PC-9 (cell line): ENCODE measurements around the gene TRPM6.

Source experiments
- EZH2 ChIP-seq: fragments of 200-600 bp; sonication (generic); IDR thresholded peaks from 2 replicates; pipeline ENCODE4 v1.8.0; 2017; ENCODE audit warnings: antibody characterized with exemption, low read depth
- TF ChIP-seq, protein P1 (sequence below): fragments of 200-600 bp; sonication (generic); conservative IDR thresholded peaks from 2 replicates; pipeline ENCODE4 v1.6.1; 2017; ENCODE audit warnings: mixed run types, antibody characterized with exemption, mild to moderate bottlenecking, moderate library complexity

DNA sequence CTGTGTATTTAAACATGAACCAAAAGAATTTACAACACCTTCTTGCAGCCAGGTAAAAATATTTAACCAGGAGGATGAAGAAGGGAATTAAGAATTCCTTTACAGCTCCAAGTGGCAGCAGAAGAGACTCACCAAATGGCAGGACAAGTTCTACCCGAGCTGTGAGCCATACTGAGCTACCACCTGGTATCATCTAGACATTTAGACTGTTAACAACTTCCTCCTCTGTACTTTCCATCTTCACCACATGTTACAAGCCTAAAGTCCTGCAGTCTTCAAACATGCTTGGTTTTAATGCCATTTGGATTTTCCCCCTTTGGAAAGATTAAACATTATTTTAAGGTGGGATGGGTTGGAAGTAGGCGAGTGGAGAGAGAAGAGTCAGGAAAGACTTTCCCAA lies 190.2 kb downstream of the TRPM6 start:
- TF ChIP-seq, protein P1, sequence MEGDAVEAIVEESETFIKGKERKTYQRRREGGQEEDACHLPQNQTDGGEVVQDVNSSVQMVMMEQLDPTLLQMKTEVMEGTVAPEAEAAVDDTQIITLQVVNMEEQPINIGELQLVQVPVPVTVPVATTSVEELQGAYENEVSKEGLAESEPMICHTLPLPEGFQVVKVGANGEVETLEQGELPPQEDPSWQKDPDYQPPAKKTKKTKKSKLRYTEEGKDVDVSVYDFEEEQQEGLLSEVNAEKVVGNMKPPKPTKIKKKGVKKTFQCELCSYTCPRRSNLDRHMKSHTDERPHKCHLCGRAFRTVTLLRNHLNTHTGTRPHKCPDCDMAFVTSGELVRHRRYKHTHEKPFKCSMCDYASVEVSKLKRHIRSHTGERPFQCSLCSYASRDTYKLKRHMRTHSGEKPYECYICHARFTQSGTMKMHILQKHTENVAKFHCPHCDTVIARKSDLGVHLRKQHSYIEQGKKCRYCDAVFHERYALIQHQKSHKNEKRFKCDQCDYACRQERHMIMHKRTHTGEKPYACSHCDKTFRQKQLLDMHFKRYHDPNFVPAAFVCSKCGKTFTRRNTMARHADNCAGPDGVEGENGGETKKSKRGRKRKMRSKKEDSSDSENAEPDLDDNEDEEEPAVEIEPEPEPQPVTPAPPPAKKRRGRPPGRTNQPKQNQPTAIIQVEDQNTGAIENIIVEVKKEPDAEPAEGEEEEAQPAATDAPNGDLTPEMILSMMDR = no peak
- no peak for TF ChIP-seq EZH2
